PC-3 (cell line): ENCODE results near the gene AIFM2. TPM values are rescaled to one million over a fixed set of nuclear protein-coding genes. Genes with fewer than 3 reads are reported as not detected.
A peak's percentile ranks its signal among the peaks of the same experiment; 100 is the strongest.

Experiments used
- ATAC-seq: fragments of 200-7000 bp; cut with Tn5 transposase; 2 replicates; pipeline ENCODE4 v1.9.1; 2020; ENCODE audit warnings: mild to moderate bottlenecking, moderate library complexity
- BruUV-seq: library from RNA; stranded (reverse); fragments of 400-500 nt; replicated peaks from 2 replicates; lab custom pipeline; 2021; lab: Mats Ljungman, UMichigan
- CTCF ChIA-PET: fragments of 300-600 bp; sonication (Branson Sonifier 250); formaldehyde crosslinking; loops from one replicate; lab custom pipeline; 2022; ENCODE audit warnings: antibody characterized with exemption; lab: Charles Lee
- POLR2A ChIA-PET: fragments of 300-600 bp; sonication (Branson Sonifier 250); formaldehyde crosslinking; loops from one replicate; lab custom pipeline; 2022; ENCODE audit warnings: antibody characterized with exemption; ENCODE audit not compliant: unreplicated experiment; lab: Charles Lee
- DNase-seq: peaks from one replicate; pipeline ENCODE4 v3.0.0-alpha.2; 2015
- H2AFZ ChIP-seq: fragments of 300-600 bp; sonication (generic); 2 replicates; pipeline ENCODE4 v1.6.0; 2016; ENCODE audit warnings: antibody characterized with exemption, low read length
- H3F3A ChIP-seq: fragments of 300-600 bp; sonication (generic); one replicate; pipeline ENCODE4 v1.6.0; 2017; ENCODE audit warnings: antibody characterized with exemption, low read length, control low read depth, mild to moderate bottlenecking; ENCODE audit not compliant: unreplicated experiment
- H3K27ac ChIP-seq: fragments of 300-600 bp; sonication (generic); 2 replicates; pipeline ENCODE4 v1.5.1; 2016; ENCODE audit warnings: mild to moderate bottlenecking, low read length
- H3K27me3 ChIP-seq: fragments of 300-600 bp; sonication (generic); 2 replicates; pipeline ENCODE4 v1.6.1; 2016; ENCODE audit warnings: low read length, mixed read lengths
- H3K36me3 ChIP-seq: fragments of 300-600 bp; sonication (generic); 2 replicates; pipeline ENCODE4 v1.6.1; 2016; ENCODE audit warnings: low read depth, mixed run types, low read length, mixed read lengths
- H3K4me1 ChIP-seq: fragments of 300-600 bp; sonication (generic); 2 replicates; pipeline ENCODE4 v1.5.1; 2016; ENCODE audit warnings: low read length; ENCODE audit not compliant: insufficient read depth
- H3K4me2 ChIP-seq: fragments of 300-600 bp; sonication (generic); 2 replicates; pipeline ENCODE4 v1.6.0; 2016; ENCODE audit warnings: low read length
- H3K4me3 ChIP-seq: fragments of 300-600 bp; sonication (generic); 2 replicates; pipeline ENCODE4 v1.5.1; 2016; ENCODE audit warnings: mild to moderate bottlenecking, low read length, mixed read lengths
- H3K79me2 ChIP-seq: fragments of 300-600 bp; sonication (generic); 2 replicates; pipeline ENCODE4 v1.6.1; 2017; ENCODE audit warnings: low read length, mixed read lengths
- H3K9ac ChIP-seq: fragments of 300-600 bp; sonication (generic); 2 replicates; pipeline ENCODE4 v1.6.0; 2016; ENCODE audit warnings: mild to moderate bottlenecking, low read length
- H3K9me2 ChIP-seq: fragments of 300-600 bp; sonication (generic); replicated peaks from 2 replicates; pipeline ENCODE4 v1.6.1; 2016; ENCODE audit warnings: mixed run types, low read length, mixed read lengths
- H3K9me3 ChIP-seq: fragments of 300-600 bp; sonication (generic); 2 replicates; pipeline ENCODE4 v1.6.1; 2016; ENCODE audit warnings: low read length, mixed read lengths
- H4K20me1 ChIP-seq: fragments of 300-600 bp; sonication (generic); 2 replicates; pipeline ENCODE4 v1.6.1; 2016; ENCODE audit warnings: low read length, mixed read lengths
- EZH2 ChIP-seq: fragments of 300-600 bp; sonication (generic); IDR thresholded peaks from one replicate; pipeline ENCODE4 v1.6.1; 2017; ENCODE audit warnings: antibody characterized with exemption, mild to moderate bottlenecking, low read length; ENCODE audit not compliant: unreplicated experiment
- EZH2phosphoT487 ChIP-seq: fragments of 300-600 bp; sonication (generic); IDR thresholded peaks from 2 replicates; pipeline ENCODE4 v1.6.1; 2018; ENCODE audit warnings: mild to moderate bottlenecking, antibody characterized with exemption, low read length, borderline replicate concordance
- intact Hi-C: fragments of 100-400 bp; cut with micrococcal nuclease; formaldehyde crosslinking; loops from 2 replicates; pipeline ENCODE4 v1.9.0; 2023
- total RNA-seq: library from RNA; depleted of rRNA; stranded (reverse); fragments of >200 nt; gene quantifications from 2 replicates; pipeline ENCODE4 v1.2.3, GENCODE V29; 2014
- TF ChIP-seq, protein P1 (sequence below): fragments of 300-600 bp; sonication (generic); conservative IDR thresholded peaks from 2 replicates; pipeline ENCODE4 v1.5.1; 2017; ENCODE audit warnings: antibody characterized with exemption, low read depth, mild to moderate bottlenecking, low read length

Gene AIFM2
- total RNA-seq, 1 experiment from 2014 or later: 29.2 TPM

DNA sequence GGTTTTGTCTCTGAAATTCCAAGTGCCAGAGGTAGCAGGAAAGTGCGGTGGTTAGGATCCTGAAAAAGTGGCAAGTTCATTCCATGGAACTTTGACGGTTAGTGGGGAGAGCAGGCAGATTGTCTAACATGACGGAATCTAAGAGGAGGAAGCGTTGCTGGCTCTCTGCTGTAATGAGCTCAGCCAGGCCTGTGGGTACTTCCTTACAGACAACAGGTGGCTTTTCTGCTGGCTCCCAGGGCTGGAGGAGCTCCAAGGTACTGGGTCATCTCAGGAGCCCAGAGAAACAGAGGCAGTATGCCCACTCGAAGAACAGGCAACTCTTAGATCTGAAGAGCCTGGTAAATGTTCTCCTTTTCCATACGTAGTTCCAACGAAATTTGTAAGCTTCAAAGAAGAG, 3.1 kb upstream of the AIFM2 start:
- Histone ChIP-seq H3K4me1 (peaks cover 29% of the 10 kb centered on the region), H2AFZ (no peak overlapping the region), H4K20me1 (no peaks in the 10 kb centered on the region), H3F3A (no peaks in the 10 kb centered on the region), H3K27ac (no peak overlapping the region), H3K36me3 (peaks cover 9% of the 10 kb centered on the region; the same call in 1 of the 2 replicates), H3K27me3 (no peaks in the 10 kb centered on the region), H3K4me3 (no peak overlapping the region), H3K4me2 (no peak overlapping the region), H3K9ac (no peak overlapping the region), H3K9me3 (no peaks in the 10 kb centered on the region), H3K9me2 (no peaks in the 10 kb centered on the region), H3K79me2 (peaks cover 23% of the 10 kb centered on the region)
- ATAC-seq (no peak), DNase-seq (no peak)
- ChIA-PET POLR2A (interaction anchor here (0.6 kb wide), 1 partner anchor 35 kb away, joined by 11 read pairs; no protein-coding TSS in a partner anchor), CTCF (interaction anchor here (1.8 kb wide), 1 partner anchor 11 kb away, joined by 9 read pairs; the partner anchor contains the start of gene TYSND1)
- TF ChIP-seq, protein P1, sequence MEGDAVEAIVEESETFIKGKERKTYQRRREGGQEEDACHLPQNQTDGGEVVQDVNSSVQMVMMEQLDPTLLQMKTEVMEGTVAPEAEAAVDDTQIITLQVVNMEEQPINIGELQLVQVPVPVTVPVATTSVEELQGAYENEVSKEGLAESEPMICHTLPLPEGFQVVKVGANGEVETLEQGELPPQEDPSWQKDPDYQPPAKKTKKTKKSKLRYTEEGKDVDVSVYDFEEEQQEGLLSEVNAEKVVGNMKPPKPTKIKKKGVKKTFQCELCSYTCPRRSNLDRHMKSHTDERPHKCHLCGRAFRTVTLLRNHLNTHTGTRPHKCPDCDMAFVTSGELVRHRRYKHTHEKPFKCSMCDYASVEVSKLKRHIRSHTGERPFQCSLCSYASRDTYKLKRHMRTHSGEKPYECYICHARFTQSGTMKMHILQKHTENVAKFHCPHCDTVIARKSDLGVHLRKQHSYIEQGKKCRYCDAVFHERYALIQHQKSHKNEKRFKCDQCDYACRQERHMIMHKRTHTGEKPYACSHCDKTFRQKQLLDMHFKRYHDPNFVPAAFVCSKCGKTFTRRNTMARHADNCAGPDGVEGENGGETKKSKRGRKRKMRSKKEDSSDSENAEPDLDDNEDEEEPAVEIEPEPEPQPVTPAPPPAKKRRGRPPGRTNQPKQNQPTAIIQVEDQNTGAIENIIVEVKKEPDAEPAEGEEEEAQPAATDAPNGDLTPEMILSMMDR: no peak
- TF ChIP-seq EZH2phosphoT487 (no peak), EZH2 (no peak)
- BruUV-seq: no TSS peak
- intact Hi-C loops: no loop called here

DNA sequence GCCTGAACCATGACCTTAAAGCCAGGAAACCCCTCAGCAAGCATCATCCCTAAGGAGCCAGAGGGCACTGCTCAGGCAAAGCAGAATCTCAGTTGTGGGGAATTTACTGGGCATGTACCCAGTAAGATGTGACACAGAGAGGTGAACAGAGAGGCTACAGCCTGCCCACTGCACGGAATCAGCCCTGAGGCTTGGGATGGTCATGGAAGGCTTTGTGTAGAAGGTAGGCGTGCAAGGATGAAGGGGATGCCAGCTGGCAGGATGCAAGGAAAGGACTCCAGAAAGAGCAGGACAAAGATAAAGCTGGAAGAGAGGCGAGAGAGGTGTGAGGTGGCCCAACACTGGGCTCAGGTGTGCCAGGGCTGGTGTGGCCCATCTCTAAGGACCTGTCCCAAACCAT, 2.4 kb upstream of the AIFM2 start:
- Histone ChIP-seq H2AFZ (no peak overlapping the region), H3K79me2 (peaks cover 30% of the 10 kb centered on the region), H3K4me1 (peaks cover 35% of the 10 kb centered on the region), H3K36me3 (peaks cover 9% of the 10 kb centered on the region; the same call in 1 of the 2 replicates), H3K27me3 (no peaks in the 10 kb centered on the region), H3K9me2 (no peaks in the 10 kb centered on the region), H3K27ac (no peak overlapping the region), H3K9ac (no peak overlapping the region), H3F3A (no peaks in the 10 kb centered on the region), H3K4me2 (no peak overlapping the region), H3K9me3 (no peaks in the 10 kb centered on the region), H3K4me3 (no peak overlapping the region), H4K20me1 (no peaks in the 10 kb centered on the region)
- intact Hi-C loops: no loop called here
- ChIA-PET POLR2A (no interaction called here), CTCF (interaction anchor here (0.6 to 1.8 kb wide), 2 partner anchors 11 kb away, joined by 3 to 9 read pairs; partner anchors contain the start of gene TYSND1)
- ATAC-seq (no peak), DNase-seq (no peak)
- no peak for TF ChIP-seq EZH2
- no TSS peak for BruUV-seq

DNA sequence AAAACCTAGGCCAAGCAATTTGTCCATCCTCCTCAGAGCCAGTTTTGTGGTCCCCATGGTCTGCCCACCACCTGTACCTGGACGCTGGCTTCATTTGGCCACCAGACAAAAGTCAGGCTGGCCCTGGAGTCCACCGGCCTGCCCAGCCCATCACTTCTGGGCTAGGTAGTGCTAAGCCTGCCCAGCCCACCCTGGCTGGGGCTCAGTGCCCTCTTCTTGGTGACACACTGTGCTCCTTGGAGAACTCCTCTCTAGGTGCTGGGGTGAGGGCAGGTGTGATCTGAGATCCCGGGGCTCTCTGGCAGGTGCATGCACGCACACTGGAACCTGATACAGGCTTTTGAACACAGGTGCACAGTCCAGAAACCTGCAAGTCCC, 1.1 kb downstream of the AIFM2 start:
- H3K9me2 ChIP-seq: no peaks in the 10 kb centered on the region
- TF ChIP-seq EZH2: no peak
- TF ChIP-seq EZH2phosphoT487: no peak
- TF ChIP-seq, protein P1: no peak
- H3K9ac ChIP-seq: peak overlapping the region; percentile 76
- H3F3A ChIP-seq: no peaks in the 10 kb centered on the region
- peak overlapping the region; percentile 53 for H3K27ac ChIP-seq
- ATAC-seq: no peak; the same call in 1 of the 2 replicates
- ChIA-PET POLR2A (interaction anchor here (0.6 kb wide), 1 partner anchor 683 kb away, joined by 3 read pairs; no protein-coding TSS in a partner anchor), CTCF (interaction anchor here (0.7 to 1.0 kb wide), 3 partner anchors 13 to 23 kb away, joined by 3 to 4 read pairs (median 3); partner anchors contain the start of gene TYSND1)
- peak overlapping the region; percentile 86 for H3K4me2 ChIP-seq
- peaks cover 46% of the 10 kb centered on the region for H3K79me2 ChIP-seq
- no peaks in the 10 kb centered on the region for H3K36me3 ChIP-seq
- H3K9me3 ChIP-seq: no peaks in the 10 kb centered on the region
- peak overlapping the region; percentile 70 for H3K4me3 ChIP-seq
- no peaks in the 10 kb centered on the region for H4K20me1 ChIP-seq
- no peak for DNase-seq
- TSS peak; percentile 59 for BruUV-seq
- H2AFZ ChIP-seq: no peak overlapping the region
- H3K4me1 ChIP-seq: peaks cover 31% of the 10 kb centered on the region
- intact Hi-C loops: no loop called here
- no peaks in the 10 kb centered on the region for H3K27me3 ChIP-seq
